Hepatocyte (in vitro differentiated cells): ENCODE data around the gene TTC27.

Source experiments
- CTCF ChIP-seq: fragments of 200-600 bp; sonication (generic); IDR thresholded peaks from 2 replicates; pipeline ENCODE4 v1.5.1; 2016; ENCODE audit warnings: antibody characterized with exemption, mild to moderate bottlenecking; ENCODE audit not compliant: poor library complexity
- EZH2phosphoT487 ChIP-seq: fragments of 200-600 bp; sonication (generic); IDR thresholded peaks from one replicate; pipeline ENCODE4 v1.6.1; 2018; ENCODE audit warnings: antibody characterized with exemption, mild to moderate bottlenecking, low read depth, moderate library complexity; ENCODE audit not compliant: unreplicated experiment, severe bottlenecking

- TF ChIP-seq CTCF (no peak), EZH2phosphoT487 (no peak)
Measured at GRCh38 chr2:32820088-32820487, 192.2 kb downstream of the TTC27 start.
